ENCODE results near the gene EXOC2.

GRCh38 chr6:513058-513457 lies 179.9 kb downstream of the EXOC2 start:
- TF ChIP-seq EZH2phosphoT487 (IDR thresholded peaks at IDR 0.05; ENCODE audit: borderline replicate concordance) (no peak), EZH2 (IDR thresholded peaks at IDR 0.05) (no peak), POLR2A (IDR thresholded peaks at IDR 0.05; ENCODE audit: borderline replicate concordance, extremely low read depth, insufficient read depth, insufficient read length) (no peak), SP1 (IDR thresholded peaks at IDR 0.05; ENCODE audit: low read depth) (no peak), CTCF (IDR thresholded peaks at IDR 0.05 in 2 of 3, conservative IDR thresholded peaks at IDR 0.05 in 1 of 3; ENCODE audit: borderline replicate concordance in 1 of 3, insufficient read depth in 1 of 3, low read depth in 2 of 3, low read length in 2 of 3) (no peak), CBX3 (IDR thresholded peaks at IDR 0.05; ENCODE audit: low read depth) (no peak), EGR1 (IDR thresholded peaks at IDR 0.05; ENCODE audit: low read depth) (no peak)

All from HCT116 (cell line).